Measurements from ENCODE around the gene ZC3H18.
"Not testable (repeated sequence)": the region's sequence is repeated elsewhere in the genome, so short reads cannot be mapped to it uniquely, and the experiment has no call there.

Gene ZC3H18

GRCh38 chr16:88654363-88655052 is 84.3 kb downstream of the ZC3H18 start:
- no peak for DNase-seq (ENCODE audit: low read depth in 2 of 2)

- DNase-seq (ENCODE audit: low read depth in 2 of 2), result no peak
These were observed 85.0 kb downstream of the ZC3H18 start for GRCh38 chr16:88655053-88655732.

DNA sequence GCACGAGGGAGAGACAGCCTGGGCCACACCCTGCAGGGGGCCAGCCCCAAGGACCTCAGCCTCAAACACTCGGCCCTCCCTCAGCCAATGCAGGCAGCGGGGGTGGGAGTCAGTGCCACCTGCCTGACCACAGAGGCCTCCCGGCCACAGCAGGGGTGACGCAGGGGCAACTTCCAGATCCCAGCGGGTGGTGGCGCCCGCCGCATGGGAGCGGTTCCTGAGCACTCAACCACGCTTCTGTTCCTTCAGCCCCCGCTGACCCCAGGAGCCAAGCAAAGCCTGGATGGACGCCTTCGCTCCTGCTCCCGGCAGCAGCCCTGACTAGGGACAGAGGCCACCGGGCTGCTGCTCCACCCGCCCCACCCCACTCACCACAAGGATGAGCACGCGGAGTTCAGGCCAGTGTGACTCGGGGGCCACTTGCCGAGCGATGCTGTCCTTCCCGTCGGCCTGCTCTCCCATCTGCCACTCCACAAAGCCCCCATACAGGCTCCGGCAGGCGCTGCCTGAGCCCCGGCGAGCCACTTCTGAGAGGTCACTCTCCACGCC is 85.6 kb downstream of the ZC3H18 start:
- no peak for DNase-seq (ENCODE audit: low read depth in 2 of 2)

- DNase-seq (ENCODE audit: low read depth in 2 of 2), result no peak
These were observed 86.2 kb downstream of the ZC3H18 start for GRCh38 chr16:88656291-88656980.

DNA sequence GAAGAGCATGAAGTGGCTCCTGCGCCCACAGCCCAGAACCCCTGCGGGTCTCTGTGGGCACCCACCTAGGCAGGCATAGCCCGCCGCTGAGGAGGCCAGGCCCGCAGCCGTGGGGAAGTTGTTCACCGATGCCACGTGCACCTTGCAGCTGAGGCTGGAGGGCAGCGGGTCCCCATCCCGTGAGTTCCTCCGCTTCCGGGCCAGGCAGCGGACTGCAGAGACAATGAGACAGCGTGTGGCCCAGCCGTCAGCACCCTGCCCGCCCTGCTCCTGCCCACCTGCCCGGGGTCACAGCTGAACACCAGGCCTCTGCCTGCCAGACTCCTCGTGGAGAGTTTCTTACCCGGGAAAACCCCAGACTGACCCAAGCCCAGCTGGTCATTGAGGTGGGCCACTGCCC is 87.2 kb downstream of the ZC3H18 start:
- no peak for DNase-seq (ENCODE audit: low read depth in 2 of 2)

DNA sequence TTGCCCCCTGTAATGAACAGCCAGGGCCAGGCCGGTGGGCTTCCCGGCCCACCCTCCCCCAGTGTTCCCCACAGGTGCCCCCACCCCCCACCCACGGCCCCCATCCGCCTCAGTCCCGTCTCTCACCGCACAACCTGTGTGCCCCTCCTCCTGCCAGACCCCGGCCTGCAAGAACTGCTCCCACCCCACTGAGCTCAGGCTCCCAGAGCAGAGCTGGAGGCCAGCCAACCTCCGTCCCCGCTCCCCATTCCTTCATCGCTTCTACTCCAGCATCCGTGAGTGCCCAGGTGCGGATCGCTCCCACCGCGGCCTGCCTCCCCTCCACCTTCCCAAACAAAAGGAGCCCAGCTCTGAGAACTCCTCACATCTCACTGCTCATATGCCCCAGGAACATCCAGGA is 88.5 kb downstream of the ZC3H18 start:
- DNase-seq (ENCODE audit: low read depth in 2 of 2), result no peak

- no peak for DNase-seq (ENCODE audit: low read depth in 2 of 2)
These were observed 89.0 kb downstream of the ZC3H18 start for GRCh38 chr16:88659160-88659559.

- no peak for DNase-seq (ENCODE audit: low read depth in 2 of 2)
These were observed 91.3 kb downstream of the ZC3H18 start for GRCh38 chr16:88661468-88661867.

GRCh38 chr16:88662222-88662842 is 92.1 kb downstream of the ZC3H18 start:
- no peak for DNase-seq (ENCODE audit: low read depth in 2 of 2)

DNA sequence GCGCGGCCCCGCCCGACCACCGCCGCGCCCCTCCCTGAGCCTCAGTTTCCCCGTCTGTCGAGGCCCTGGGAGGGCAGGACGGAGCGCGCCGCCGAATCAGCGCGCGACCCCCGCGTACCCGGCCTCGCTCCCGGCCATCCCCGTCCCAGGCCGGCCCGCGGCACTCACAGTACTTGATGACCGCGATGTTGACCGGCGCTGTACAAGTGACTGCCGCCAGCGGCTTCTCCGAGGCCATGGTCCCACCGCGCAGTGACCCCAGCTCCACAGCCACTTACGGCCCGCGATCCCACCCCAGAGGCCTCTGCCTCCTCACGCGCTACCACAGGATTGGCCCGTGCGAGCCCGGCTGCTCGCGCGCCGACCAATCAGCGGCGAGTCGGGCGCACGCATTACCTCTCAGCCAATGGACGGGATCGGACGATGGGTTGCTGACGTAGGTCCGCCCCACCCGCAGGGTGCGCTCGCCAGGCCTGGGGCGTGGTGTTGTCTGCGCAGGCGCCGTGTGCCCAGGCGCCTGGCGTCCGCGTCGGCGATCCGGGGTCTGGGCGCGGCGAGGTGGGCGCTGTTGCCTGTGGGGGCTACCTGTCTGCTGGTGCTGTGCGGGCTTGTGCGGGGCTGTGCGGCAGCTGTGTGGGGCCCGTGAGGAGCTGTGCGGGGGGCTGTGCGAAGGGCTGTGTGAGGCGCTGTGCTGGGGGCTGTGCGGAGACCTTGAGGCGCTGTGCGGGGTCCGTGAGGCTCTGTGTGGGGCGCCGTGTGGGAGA is 92.8 kb downstream of the ZC3H18 start, which contains the start of gene MVD:
TSS of gene MVD (minus strand) at position 249 of the 764 bp plus-strand sequence. CDS start at position 238, 11 bp downstream.
- DNase-seq (ENCODE audit: low read depth in 2 of 2), result peak; percentile 80 to 86

GRCh38 chr16:88665148-88665547 is 94.9 kb downstream of the ZC3H18 start:
- DNase-seq (ENCODE audit: low read depth in 2 of 2), result no peak

DNA sequence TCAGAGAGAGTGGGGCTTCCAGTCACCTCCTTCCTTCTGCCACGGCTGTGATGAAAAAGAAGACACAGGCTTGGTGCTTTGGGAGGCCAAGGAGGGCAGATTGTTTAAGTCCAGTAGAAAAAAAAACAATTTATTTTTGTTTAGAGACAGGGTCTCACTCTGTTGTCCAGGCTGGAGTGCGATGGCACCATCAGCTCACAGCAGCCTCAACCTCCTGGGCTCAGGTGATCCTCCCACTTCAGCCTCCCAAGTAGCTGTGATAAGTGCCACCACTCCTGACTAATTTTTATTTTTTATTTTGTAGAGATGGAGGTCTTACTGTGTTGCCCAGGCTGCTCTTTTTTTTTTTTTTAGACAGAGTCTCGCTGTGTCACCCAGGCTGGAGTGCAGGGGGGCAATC is 95.4 kb downstream of the ZC3H18 start:
- DNase-seq (ENCODE audit: low read depth in 2 of 2), result no peak

DNA sequence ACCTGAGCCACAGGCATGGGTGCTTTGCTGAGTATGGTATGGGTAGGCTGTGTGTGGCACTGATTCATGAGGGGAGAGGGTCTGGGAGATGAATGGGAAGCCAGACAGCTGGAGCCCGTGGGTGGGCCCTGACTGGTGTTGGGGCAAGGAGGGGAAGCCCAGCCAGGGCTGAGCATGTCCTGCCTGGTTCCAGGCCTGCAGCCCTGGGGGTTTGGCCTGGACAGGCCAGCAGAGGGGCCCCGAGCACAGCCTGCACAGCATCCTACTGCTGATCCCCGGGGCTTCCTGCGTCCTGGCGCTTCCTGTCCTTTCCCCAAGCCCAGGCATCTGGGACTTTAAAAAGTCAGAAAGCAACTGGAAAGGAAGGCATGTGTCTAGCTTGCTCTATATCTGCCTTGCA is 97.3 kb downstream of the ZC3H18 start:
- no peak for DNase-seq (ENCODE audit: low read depth in 2 of 2)

- not testable (repeated sequence) for DNase-seq (ENCODE audit: low read depth in 2 of 2)
These were observed 99.3 kb downstream of the ZC3H18 start for GRCh38 chr16:88669493-88669892.

- no peak for DNase-seq (ENCODE audit: low read depth in 2 of 2)
These were observed 99.8 kb downstream of the ZC3H18 start for GRCh38 chr16:88669980-88670379.

GRCh38 chr16:88671806-88672205 is 101.6 kb downstream of the ZC3H18 start:
- no peak for DNase-seq (ENCODE audit: low read depth in 2 of 2)

- no peak for DNase-seq (ENCODE audit: low read depth in 2 of 2)
These were observed 102.6 kb downstream of the ZC3H18 start for GRCh38 chr16:88672776-88673175.

- no peak for DNase-seq (ENCODE audit: low read depth in 2 of 2)
These were observed 103.6 kb downstream of the ZC3H18 start for GRCh38 chr16:88673716-88674379.

- DNase-seq (ENCODE audit: low read depth in 2 of 2), result no peak
These were observed 106.5 kb downstream of the ZC3H18 start for GRCh38 chr16:88676502-88677242.

GRCh38 chr16:88677721-88678120 is 107.5 kb downstream of the ZC3H18 start:
- no peak for DNase-seq (ENCODE audit: low read depth in 2 of 2)
